GM12878 (cell line): ENCODE data around the gene SLCO2A1. TPM values are rescaled to one million over a fixed set of nuclear protein-coding genes. Genes with fewer than 3 reads are reported as not detected.

ENCODE experiments used
- ATAC-seq: fragments of 200-7000 bp; cut with Tn5 transposase; 3 replicates; pipeline ENCODE4 v1.9.1; 2020; ENCODE audit warnings: mild to moderate bottlenecking, moderate library complexity
- BruUV-seq: library from RNA; stranded (reverse); fragments of 400-500 nt; replicated peaks from 2 replicates; lab custom pipeline; 2021; lab: Mats Ljungman, UMichigan
- CTCF ChIA-PET: fragments of 300-600 bp; sonication (Branson Sonifier 250); formaldehyde crosslinking; extraction: SDS; loops from one replicate; lab custom pipeline; 2021; ENCODE audit warnings: inconsistent platforms; lab: Yijun Ruan, JAX
- POLR2A ChIA-PET: fragments of 350-600 bp; formaldehyde crosslinking; extraction: SDS; loops from one replicate; lab custom pipeline; 2021; ENCODE audit warnings: inconsistent platforms; lab: Charles Lee
- RAD21 ChIA-PET: fragments of 300-600 bp; sonication (Branson Sonifier 250); formaldehyde crosslinking; loops from one replicate; lab custom pipeline; 2023; ENCODE audit warnings: antibody characterized with exemption; ENCODE audit not compliant: unreplicated experiment; lab: Charles Lee
- SMC1A ChIA-PET: fragments of 300-600 bp; sonication (Branson Sonifier 250); formaldehyde crosslinking; loops from one replicate; lab custom pipeline; 2023; ENCODE audit not compliant: unreplicated experiment, uncharacterized antibody; lab: Charles Lee
- DNase-seq: peaks from one replicate; pipeline ENCODE4 v3.0.0-alpha.2; 2011; ENCODE audit warnings: low read depth, low spot score
- FAIRE-seq: peaks from 3 replicates; lab custom pipeline; 2011; peaks lifted over from hg19 to GRCh38; lab: Jason Lieb, UNC
- H2AFZ ChIP-seq: 2 replicates; pipeline ENCODE4 v1.6.0; 2011; ENCODE audit warnings: low read depth, low read length, control low read depth; ENCODE audit not compliant: control insufficient read depth
- H3K27ac ChIP-seq: 2 replicates; pipeline ENCODE4 v1.5.1; 2011; ENCODE audit warnings: control low read depth; ENCODE audit not compliant: control insufficient read depth, insufficient read depth
- H3K27me3 ChIP-seq, 2 experiments: replicated peaks in 1 of 2; 2 replicates each; pipeline versions ENCODE4 v1.6.0 to v1.6.1; 2011; ENCODE audit warnings: low read length in 1 of 2; ENCODE audit not compliant: control insufficient read depth in 2 of 2, insufficient read depth in 2 of 2
- H3K36me3 ChIP-seq, 2 experiments: 2 replicates each; pipeline ENCODE4 v1.5.1; 2011; ENCODE audit warnings: low read length in 1 of 2; ENCODE audit not compliant: control insufficient read depth in 2 of 2, insufficient read depth in 2 of 2
- H3K4me1 ChIP-seq: 2 replicates; pipeline ENCODE4 v1.6.1; 2011; ENCODE audit warnings: mild to moderate bottlenecking, low read length, moderate library complexity, mixed read lengths; ENCODE audit not compliant: control insufficient read depth, insufficient read depth
- H3K4me2 ChIP-seq: 2 replicates; pipeline ENCODE4 v1.6.0; 2011; ENCODE audit warnings: control low read depth; ENCODE audit not compliant: control insufficient read depth, insufficient read depth
- H3K4me3 ChIP-seq: fragments of 200-600 bp; sonication (generic); 2 replicates; pipeline ENCODE4 v1.5.1; 2016
- H3K79me2 ChIP-seq: 2 replicates; pipeline ENCODE4 v1.6.0; 2011; ENCODE audit warnings: low read length; ENCODE audit not compliant: control insufficient read depth, insufficient read depth
- H3K9ac ChIP-seq: 2 replicates; pipeline ENCODE4 v1.8.0; 2011; ENCODE audit warnings: low read length, control low read depth, mixed read lengths; ENCODE audit not compliant: control insufficient read depth, insufficient read depth
- H3K9me3 ChIP-seq: replicated peaks from 3 replicates; pipeline ENCODE4 v1.5.1; 2011; ENCODE audit warnings: mild to moderate bottlenecking, low read length; ENCODE audit not compliant: control insufficient read depth, insufficient read depth
- H4K20me1 ChIP-seq: 2 replicates; pipeline ENCODE4 v1.6.0; 2011; ENCODE audit not compliant: control insufficient read depth, insufficient read depth
- GATAD2B ChIP-seq: fragments of 450-650 bp; conservative IDR thresholded peaks from 2 replicates; pipeline ENCODE4 v1.6.1; 2017; ENCODE audit warnings: low read depth, mild to moderate bottlenecking, moderate library complexity
- MLLT1 ChIP-seq: fragments of 450-650 bp; IDR thresholded peaks from 2 replicates; pipeline ENCODE4 v1.6.1; 2016; ENCODE audit warnings: mild to moderate bottlenecking
- MXI1 ChIP-seq: fragments of 150-350 bp; IDR thresholded peaks from 2 replicates; pipeline ENCODE4 v1.6.1; 2011; ENCODE audit warnings: low read depth, mild to moderate bottlenecking, inconsistent platforms, low read length, improper control_type of control experiment
- TARDBP ChIP-seq: IDR thresholded peaks from 2 replicates; pipeline ENCODE4 v1.6.1; 2016; ENCODE audit warnings: borderline replicate concordance
- WGBS: methylation state at CpG from one replicate; pipeline ENCODE4 v1.1.6; 2016; ENCODE audit warnings: low lambda C conversion rate; ENCODE audit not compliant: insufficient replicate concordance, insufficient coverage; ENCODE audit errors: missing lambda C conversion rate; 5-methylcytosine and 5-hydroxymethylcytosine counted together
- in situ Hi-C: fragments of 300-500 bp; cut with MboI; formaldehyde crosslinking; loops from 9 replicates; pipeline ENCODE4 v1.14.3; 2018; ENCODE audit warnings: mixed read lengths
- intact Hi-C: fragments of 100-400 bp; cut with micrococcal nuclease; formaldehyde crosslinking; loops from one replicate; pipeline ENCODE4 v1.14.2; 2022; ENCODE audit not compliant: unreplicated experiment
- polyA plus RNA-seq, 11 experiments: library from polyadenylated mRNA; depleted of rRNA in 4 of 11; unstranded in 6 of 11; stranded (reverse) in 5 of 11; fragments of >200 nt; fragmentation: Nextera tagmentation in 4 of 11; fragmentation: Illumina TruSeq in 1 of 11; extraction: Ambion mirVana in 4 of 11; extraction: Trizol in 1 of 11; gene quantifications; 1 replicate in 1 of 11; 2 replicates in 10 of 11; pipeline versions ENCODE4 v1.2.1 to v1.2.3, GENCODE V29; 2011 to 2016; ENCODE audit warnings: inconsistent platforms in 2 of 11, missing spikeins in 2 of 11, low read depth in 1 of 11
- total RNA-seq, 4 experiments: library from RNA; depleted of rRNA in 3 of 4; stranded (reverse); fragments of >200 nt in 3 of 4; fragmentation: Illumina TruSeq in 1 of 4; extraction: Trizol in 1 of 4; gene quantifications; 2 replicates each; pipeline versions ENCODE4 v1.2.1 to v1.2.3, GENCODE V29; 2013 to 2021

The SLCO2A1 gene
- total and polyA plus RNA-seq, 10 of the 15 experiments (the other 5 are each of a cell fraction or from before 2014, with no cell fraction given) = 0.05 TPM; not detected in 9

GRCh38 chr3:133926736-133927539, 102.8 kb downstream of the SLCO2A1 start:
- H3K9ac ChIP-seq = no peak overlapping the region
- TF ChIP-seq MXI1 (no peak), GATAD2B (no peak), MLLT1 (no peak), TARDBP (no peak)
- ChIA-PET POLR2A (no interaction called here), SMC1A (no interaction called here), RAD21 (no interaction called here), CTCF (interaction anchor here (1.6 kb wide), 1 partner anchor 94 kb away, joined by 4 read pairs; no protein-coding TSS in a partner anchor)
- no peaks in the 10 kb centered on the region for H3K79me2 ChIP-seq
- no peaks in the 10 kb centered on the region for H3K36me3 ChIP-seq
- no TSS peak for BruUV-seq
- no peaks in the 10 kb centered on the region for H3K9me3 ChIP-seq
- H3K4me3 ChIP-seq = peak overlapping the region; percentile 74
- DNase-seq = no peak
- peaks cover 2% of the 10 kb centered on the region for H3K4me1 ChIP-seq
- intact Hi-C loops (loop anchor here (1.0 to 10.0 kb wide), 5 partner anchors 108 to 1196 kb away; no protein-coding TSS in a partner anchor), in situ Hi-C loops (no loop called here)
- peak; percentile 29 for ATAC-seq
- no peak overlapping the region for H3K27ac ChIP-seq
- peak overlapping the region; percentile 92 for H3K4me2 ChIP-seq
- no peaks in the 10 kb centered on the region; the same call in 1 of the 2 replicates for H4K20me1 ChIP-seq
- H2AFZ ChIP-seq = peak overlapping the region; percentile 59
- H3K27me3 ChIP-seq = peaks cover 0 to 2% of the 10 kb centered on the region in 2 experiments; a peak in 2 of 4 replicates
- FAIRE-seq = no peak
- WGBS = 31% methylated on average over 34 of the region's 34 CpGs
